GM21737 (cell line): ENCODE results near the gene LSMEM2.
"Not testable (repeated sequence)": the region's sequence is repeated elsewhere in the genome, so short reads cannot be mapped to it uniquely, and the experiment has no call there.

Source experiments
- ATAC-seq: cut with Tn5 transposase; IDR thresholded peaks from one replicate; pipeline ENCODE4 v1.9.1; 2021; ENCODE audit warnings: mild to moderate bottlenecking, moderate library complexity; ENCODE audit not compliant: unreplicated experiment

Gene LSMEM2

GRCh38 chr3:50275996-50276761 lies 2.7 kb upstream of the LSMEM2 start:
- ATAC-seq, result no peak

- ATAC-seq, result no peak
These were observed 2.2 kb upstream of the LSMEM2 start for GRCh38 chr3:50276762-50277101.

GRCh38 chr3:50278123-50278879 lies 586 bp upstream of the LSMEM2 start:
- no peak for ATAC-seq

GRCh38 chr3:50279255-50280016 lies 549 bp downstream of the LSMEM2 start:
- ATAC-seq, result no peak

- not testable (repeated sequence) for ATAC-seq
These were observed 5.2 kb downstream of the LSMEM2 start for GRCh38 chr3:50284121-50284520.

- no peak for ATAC-seq
These were observed 7.7 kb downstream of the LSMEM2 start for GRCh38 chr3:50286322-50287227.

GRCh38 chr3:50287262-50287661 lies 8.4 kb downstream of the LSMEM2 start:
- ATAC-seq, result no peak

GRCh38 chr3:50288387-50289007 lies 9.6 kb downstream of the LSMEM2 start:
- ATAC-seq, result no peak

GRCh38 chr3:50289130-50289529 lies 10.2 kb downstream of the LSMEM2 start:
- ATAC-seq, result no peak

GRCh38 chr3:50290161-50290641 lies 11.3 kb downstream of the LSMEM2 start:
- ATAC-seq, result no peak

- ATAC-seq, result peak; percentile 91
These were observed 13.5 kb downstream of the LSMEM2 start, which contains the start of gene IFRD2 for GRCh38 chr3:50292159-50293078. IFRD2 (minus strand) TSS chr3:50292429; CDS start chr3:50292274, 155 bp downstream.

- no peak for ATAC-seq
These were observed 14.4 kb downstream of the LSMEM2 start for GRCh38 chr3:50293079-50293801.

GRCh38 chr3:50294089-50294488 lies 15.2 kb downstream of the LSMEM2 start:
- no peak for ATAC-seq

GRCh38 chr3:50294492-50295403 lies 15.9 kb downstream of the LSMEM2 start:
- no peak for ATAC-seq

GRCh38 chr3:50295553-50296431 lies 16.9 kb downstream of the LSMEM2 start:
- no peak for ATAC-seq

GRCh38 chr3:50296721-50297383 lies 18.0 kb downstream of the LSMEM2 start:
- no peak for ATAC-seq
